H9 (cell line): Measurements from ENCODE around the gene AK8. TPM values are rescaled to one million over a fixed set of nuclear protein-coding genes. Genes with fewer than 3 reads are reported as not detected.

Experiments
- DNase-seq: peaks from one replicate; pipeline ENCODE4 v3.0.0-alpha.2; 2017
- H2AFZ ChIP-seq: one replicate; pipeline ENCODE4 v1.6.1; 2013; ENCODE audit warnings: mild to moderate bottlenecking, low read length, control low read depth, moderate library complexity
- H2AK5ac ChIP-seq: 2 replicates; pipeline ENCODE4 v1.6.1; 2013; ENCODE audit warnings: low read length, control low read depth, mixed read lengths; ENCODE audit not compliant: insufficient read length
- H2BK120ac ChIP-seq: one replicate; pipeline ENCODE4 v1.6.1; 2013; ENCODE audit warnings: low read depth, mild to moderate bottlenecking, low read length, control low read depth, inconsistent platforms; ENCODE audit not compliant: poor library complexity, severe bottlenecking
- H2BK12ac ChIP-seq: 2 replicates; pipeline ENCODE4 v1.6.1; 2013; ENCODE audit warnings: low read length, control low read depth, mixed read lengths, low read depth; ENCODE audit not compliant: insufficient read length
- H2BK15ac ChIP-seq: 2 replicates; pipeline ENCODE4 v1.6.1; 2013; ENCODE audit warnings: low read depth, low read length, control low read depth
- H2BK20ac ChIP-seq: one replicate; pipeline ENCODE4 v1.6.1; 2013; ENCODE audit warnings: low read depth, mild to moderate bottlenecking, low read length, control low read depth, inconsistent platforms; ENCODE audit not compliant: poor library complexity, severe bottlenecking
- H2BK5ac ChIP-seq: 2 replicates; pipeline ENCODE4 v1.6.1; 2013; ENCODE audit warnings: low read length, control low read depth, mixed read lengths; ENCODE audit not compliant: insufficient read length
- H3K14ac ChIP-seq: 2 replicates; pipeline ENCODE4 v1.6.1; 2013; ENCODE audit warnings: low read length, control low read depth; ENCODE audit not compliant: insufficient read depth
- H3K18ac ChIP-seq: 2 replicates; pipeline ENCODE4 v1.6.1; 2013; ENCODE audit warnings: low read depth, mild to moderate bottlenecking, mixed read lengths, low read length, control low read depth; ENCODE audit not compliant: insufficient read length
- H3K23ac ChIP-seq: 2 replicates; pipeline ENCODE4 v1.6.1; 2013; ENCODE audit warnings: low read length, control low read depth, mixed read lengths, low read depth; ENCODE audit not compliant: insufficient read length
- H3K23me2 ChIP-seq: 2 replicates; pipeline ENCODE4 v1.6.1; 2013; ENCODE audit warnings: low read depth, mild to moderate bottlenecking, mixed read lengths, low read length, control low read depth; ENCODE audit not compliant: insufficient read length, poor library complexity, severe bottlenecking
- H3K27ac ChIP-seq: 2 replicates; pipeline ENCODE4 v1.5.1; 2013; ENCODE audit warnings: low read length, control low read depth, mixed read lengths, low read depth; ENCODE audit not compliant: insufficient read length
- H3K27me3 ChIP-seq: 2 replicates; pipeline ENCODE4 v1.6.1; 2013; ENCODE audit warnings: low read length, control low read depth, inconsistent platforms; ENCODE audit not compliant: insufficient read depth
- H3K4ac ChIP-seq: 2 replicates; pipeline ENCODE4 v1.6.1; 2013; ENCODE audit warnings: low read depth, mild to moderate bottlenecking, control low read depth, inconsistent platforms, low read length, moderate library complexity
- H3K4me1 ChIP-seq: 2 replicates; pipeline ENCODE4 v1.6.1; 2013; ENCODE audit warnings: low read length, control low read depth, inconsistent platforms; ENCODE audit not compliant: insufficient read depth
- H3K4me2 ChIP-seq: 2 replicates; pipeline ENCODE4 v1.6.1; 2013; ENCODE audit warnings: low read length, control low read depth, mixed read lengths; ENCODE audit not compliant: insufficient read length, insufficient read depth
- H3K56ac ChIP-seq: 2 replicates; pipeline ENCODE4 v1.6.1; 2013; ENCODE audit warnings: low read depth, mild to moderate bottlenecking, mixed read lengths, low read length, control low read depth; ENCODE audit not compliant: insufficient read length
- H3K79me1 ChIP-seq: 2 replicates; pipeline ENCODE4 v1.6.1; 2013; ENCODE audit warnings: low read depth, mild to moderate bottlenecking, moderate library complexity, low read length, control low read depth, inconsistent platforms; ENCODE audit not compliant: insufficient read depth, poor library complexity, severe bottlenecking
- H3K79me2 ChIP-seq: 2 replicates; pipeline ENCODE4 v1.6.1; 2013; ENCODE audit warnings: low read length, control low read depth, inconsistent platforms; ENCODE audit not compliant: insufficient read depth
- H3K9ac ChIP-seq: 2 replicates; pipeline ENCODE4 v1.6.1; 2013; ENCODE audit warnings: low read length, control low read depth, mixed read lengths; ENCODE audit not compliant: insufficient read length; ENCODE audit errors: extremely low read depth
- H3K9me3 ChIP-seq: one replicate; pipeline ENCODE4 v1.6.1; 2013; ENCODE audit warnings: low read depth, low read length, inconsistent platforms; ENCODE audit not compliant: control insufficient read depth
- H3T11ph ChIP-seq: one replicate; pipeline ENCODE4 v1.6.1; 2013; ENCODE audit warnings: mild to moderate bottlenecking, low read length, control low read depth, inconsistent platforms
- H4K20me1 ChIP-seq: one replicate; pipeline ENCODE4 v1.6.1; 2013; ENCODE audit not compliant: control insufficient read depth, insufficient read length, insufficient read depth
- H4K5ac ChIP-seq: 2 replicates; pipeline ENCODE4 v1.6.1; 2013; ENCODE audit warnings: low read depth, mild to moderate bottlenecking, mixed read lengths, low read length, control low read depth; ENCODE audit not compliant: insufficient read length
- H4K8ac ChIP-seq: replicated peaks from 2 replicates; pipeline ENCODE4 v1.6.1; 2013; ENCODE audit warnings: low read length, control low read depth, mixed read lengths, low read depth; ENCODE audit not compliant: insufficient read length
- H4K91ac ChIP-seq: 2 replicates; pipeline ENCODE4 v1.6.1; 2013; ENCODE audit warnings: low read depth, mild to moderate bottlenecking, moderate library complexity, mixed read lengths, low read length, control low read depth; ENCODE audit not compliant: insufficient read length
- H3K27ac Mint-ChIP-seq, 3 experiments: 2 replicates in 2 of 3; 3 replicates in 1 of 3; pipeline ENCODE4 v1.8.0; 2020 to 2021; ENCODE audit warnings: mixed read lengths in 3 of 3, mild to moderate bottlenecking in 1 of 3, moderate library complexity in 1 of 3
- H3K27me3 Mint-ChIP-seq: 2 replicates; pipeline ENCODE4 v1.8.0; 2021; ENCODE audit warnings: low read depth, mild to moderate bottlenecking, moderate library complexity, mixed read lengths
- H3K36me3 Mint-ChIP-seq, 3 experiments: 2 replicates in 2 of 3; 3 replicates in 1 of 3; pipeline ENCODE4 v1.8.0; 2020 to 2021; ENCODE audit warnings: low read depth in 3 of 3, mixed read lengths in 3 of 3; ENCODE audit not compliant: insufficient read depth in 1 of 3
- H3K4me1 Mint-ChIP-seq, 2 experiments: 2 replicates each; pipeline ENCODE4 v1.8.0; 2020; ENCODE audit warnings: mixed read lengths in 2 of 2
- H3K4me3 Mint-ChIP-seq, 2 experiments: 2 replicates in 1 of 2; 3 replicates in 1 of 2; pipeline ENCODE4 v1.8.0; 2020 to 2021; ENCODE audit warnings: mild to moderate bottlenecking in 2 of 2, mixed read lengths in 2 of 2, moderate library complexity in 1 of 2
- H3K9me3 Mint-ChIP-seq, 2 experiments: 2 replicates in 1 of 2; 3 replicates in 1 of 2; pipeline ENCODE4 v1.8.0; 2020; ENCODE audit warnings: mild to moderate bottlenecking in 2 of 2, mixed read lengths in 2 of 2, moderate library complexity in 1 of 2
- CTCF ChIP-seq: fragments of 200-600 bp; sonication (generic); conservative IDR thresholded peaks from 3 replicates; pipeline ENCODE4 v1.8.0; 2021; ENCODE audit warnings: antibody characterized with exemption, mild to moderate bottlenecking
- WGBS: extraction: QIAGEN DNeasy Blood & Tissue Kit; methylation state at CpG from one replicate; pipeline ENCODE4 v1.1.7; 2013; ENCODE audit warnings: missing lambda C conversion rate, low lambda C conversion rate, mixed read lengths; ENCODE audit not compliant: insufficient read length; ENCODE audit errors: extremely low coverage; 5-methylcytosine and 5-hydroxymethylcytosine counted together
- total RNA-seq: library from RNA; stranded (reverse); gene quantifications from 2 replicates; pipeline ENCODE4 v1.2.1, GENCODE V29; 2021

Gene AK8
- total RNA-seq, 1 experiment from 2014 or later, result 0.44 TPM

- H3K56ac ChIP-seq, result no peak overlapping the region
- H4K20me1 ChIP-seq, result peaks cover 2% of the 10 kb centered on the region
- no CpG with 5 or more reads among the region's 13 CpGs for WGBS
- 0 out of 7 replicates have a peak overlapping the region, but pooled peaks of 1 of the 3 experiments have one; percentile 15 for H3K27ac Mint-ChIP-seq
- H3K9ac ChIP-seq, result no peak overlapping the region
- H3K79me1 ChIP-seq, result no peaks in the 10 kb centered on the region
- no peak overlapping the region for H3K4ac ChIP-seq
- no peak for DNase-seq
- no peaks in the 10 kb centered on the region for H3K36me3 Mint-ChIP-seq
- H2BK5ac ChIP-seq, result no peak overlapping the region
- no peak overlapping the region for H3K23ac ChIP-seq
- peaks cover 44 to 45% of the 10 kb centered on the region in 2 experiments for H3K4me1 Mint-ChIP-seq
- H3T11ph ChIP-seq, result no peak overlapping the region
- H3K14ac ChIP-seq, result no peak overlapping the region
- H2BK20ac ChIP-seq, result no peak overlapping the region
- no peak overlapping the region for H2AK5ac ChIP-seq
- peaks cover 11% of the 10 kb centered on the region; the same call in 1 of the 2 replicates for H3K27me3 ChIP-seq
- TF ChIP-seq CTCF, result no peak
- no peaks in the 10 kb centered on the region for H3K9me3 ChIP-seq
- no peak overlapping the region for H2BK12ac ChIP-seq
- no peak overlapping the region for H3K27ac ChIP-seq
- peak overlapping the region in 1 of 2 experiments; percentile 58; a peak in 1 of 5 replicates for H3K4me3 Mint-ChIP-seq
- H3K79me2 ChIP-seq, result no peaks in the 10 kb centered on the region
- H4K5ac ChIP-seq, result no peak overlapping the region
- H2AFZ ChIP-seq, result no peak overlapping the region
- no peak overlapping the region for H4K91ac ChIP-seq
- H3K9me3 Mint-ChIP-seq, result no peaks in the 10 kb centered on the region; a peak in 2 of 5 replicates
- no peak overlapping the region for H4K8ac ChIP-seq
- H3K4me2 ChIP-seq, result no peak overlapping the region
- H2BK120ac ChIP-seq, result no peak overlapping the region
- H3K18ac ChIP-seq, result no peak overlapping the region
- peaks cover 86% of the 10 kb centered on the region for H3K27me3 Mint-ChIP-seq
- peaks cover 10% of the 10 kb centered on the region for H3K4me1 ChIP-seq
- H2BK15ac ChIP-seq, result no peak overlapping the region
- peaks cover 4% of the 10 kb centered on the region for H3K23me2 ChIP-seq
Observed at GRCh38 chr9:132743931-132744479, 134.1 kb downstream of the AK8 start.
